ENCODE results near the gene PRKAR1B.
"Not testable (repeated sequence)": the region's sequence is repeated elsewhere in the genome, so short reads cannot be mapped to it uniquely, and the experiment has no call there.

Gene PRKAR1B

GRCh38 chr7:628826-629225, 98.3 kb downstream of the PRKAR1B start:
- no peak for DNase-seq (ENCODE audit: extremely low read depth in 1 of 2, low read depth in 1 of 2)

GRCh38 chr7:628402-628763, 98.7 kb downstream of the PRKAR1B start:
- no peak for DNase-seq (ENCODE audit: extremely low read depth in 1 of 2, low read depth in 1 of 2)

GRCh38 chr7:627661-628401, 99.2 kb downstream of the PRKAR1B start:
- no peak for DNase-seq (ENCODE audit: extremely low read depth in 1 of 2, low read depth in 1 of 2)

- DNase-seq (ENCODE audit: extremely low read depth in 1 of 2, low read depth in 1 of 2): no peak
Measured at GRCh38 chr7:625376-625971, 101.6 kb downstream of the PRKAR1B start.

GRCh38 chr7:623464-623863, 103.6 kb downstream of the PRKAR1B start:
- DNase-seq (ENCODE audit: extremely low read depth in 1 of 2, low read depth in 1 of 2): no peak

GRCh38 chr7:621572-622285, 105.4 kb downstream of the PRKAR1B start:
- DNase-seq (ENCODE audit: extremely low read depth in 1 of 2, low read depth in 1 of 2): no peak

GRCh38 chr7:620885-621284, 106.2 kb downstream of the PRKAR1B start:
- no peak for DNase-seq (ENCODE audit: extremely low read depth in 1 of 2, low read depth in 1 of 2)

- no peak for DNase-seq (ENCODE audit: extremely low read depth in 1 of 2, low read depth in 1 of 2)
Measured at GRCh38 chr7:620056-620455, 107.0 kb downstream of the PRKAR1B start.

GRCh38 chr7:619368-619840, 107.7 kb downstream of the PRKAR1B start:
- no peak for DNase-seq (ENCODE audit: extremely low read depth in 1 of 2, low read depth in 1 of 2)

- peak in 1 of 2 donors; percentile 61 for DNase-seq (ENCODE audit: extremely low read depth in 1 of 2, low read depth in 1 of 2)
Measured at GRCh38 chr7:618539-619367, 108.3 kb downstream of the PRKAR1B start.

GRCh38 chr7:617614-618538, 109.2 kb downstream of the PRKAR1B start:
- no peak for DNase-seq (ENCODE audit: extremely low read depth in 1 of 2, low read depth in 1 of 2)

GRCh38 chr7:613442-614140, 113.5 kb downstream of the PRKAR1B start:
- DNase-seq (ENCODE audit: extremely low read depth in 1 of 2, low read depth in 1 of 2): no peak

- DNase-seq (ENCODE audit: extremely low read depth in 1 of 2, low read depth in 1 of 2): not testable (repeated sequence)
Measured at GRCh38 chr7:611837-612236, 115.2 kb downstream of the PRKAR1B start.

- no peak for DNase-seq (ENCODE audit: extremely low read depth in 1 of 2, low read depth in 1 of 2)
Measured at GRCh38 chr7:611281-611810, 115.7 kb downstream of the PRKAR1B start.

- no peak for DNase-seq (ENCODE audit: extremely low read depth in 1 of 2, low read depth in 1 of 2)
Measured at GRCh38 chr7:610531-611280, 116.4 kb downstream of the PRKAR1B start.

- no peak for DNase-seq (ENCODE audit: extremely low read depth in 1 of 2, low read depth in 1 of 2)
Measured at GRCh38 chr7:610141-610530, 116.9 kb downstream of the PRKAR1B start.

- DNase-seq (ENCODE audit: extremely low read depth in 1 of 2, low read depth in 1 of 2): no peak
Measured at GRCh38 chr7:609365-609764, 117.7 kb downstream of the PRKAR1B start.

- no peak for DNase-seq (ENCODE audit: extremely low read depth in 1 of 2, low read depth in 1 of 2)
Measured at GRCh38 chr7:608954-609353, 118.1 kb downstream of the PRKAR1B start.

Data from activated CD8-positive, alpha-beta memory T cell treated with anti-CD3 and anti-CD28 coated beads for 1 hour (primary cell).